HG03457 (cell line): ENCODE results near the gene UBTD1.

Source experiments
- ATAC-seq: cut with Tn5 transposase; IDR thresholded peaks from one replicate; pipeline ENCODE4 v1.9.1; 2021; ENCODE audit warnings: moderate number of reproducible peaks; ENCODE audit not compliant: unreplicated experiment

Gene UBTD1

GRCh38 chr10:97482381-97482780 is 16.3 kb upstream of the UBTD1 start:
- no peak for ATAC-seq

GRCh38 chr10:97483506-97483905 is 15.2 kb upstream of the UBTD1 start:
- no peak for ATAC-seq

DNA sequence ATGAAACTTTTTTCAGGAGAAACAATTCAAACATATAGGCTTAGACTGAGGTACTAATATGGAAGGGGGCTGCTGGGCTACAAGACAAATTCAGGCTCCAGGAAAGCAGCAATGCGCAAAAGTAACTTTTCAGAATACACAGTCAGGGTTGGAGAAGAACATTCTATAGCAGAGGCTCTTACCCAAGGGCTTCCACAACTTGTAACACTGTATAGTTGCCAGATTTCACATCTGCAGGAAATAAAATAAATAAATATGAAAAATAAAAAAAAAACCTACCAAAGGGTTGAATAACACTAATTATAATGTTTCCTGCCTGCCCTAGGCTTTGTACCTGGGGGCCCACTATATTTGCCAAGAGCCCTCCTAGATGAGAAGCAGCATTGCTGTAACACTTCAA is 14.8 kb upstream of the UBTD1 start:
- ATAC-seq, result no peak

- no peak for ATAC-seq
These were observed 13.0 kb upstream of the UBTD1 start for GRCh38 chr10:97485647-97486281.

GRCh38 chr10:97490592-97490991 is 8.1 kb upstream of the UBTD1 start:
- ATAC-seq, result no peak

GRCh38 chr10:97494151-97494550 is 4.6 kb upstream of the UBTD1 start:
- no peak for ATAC-seq

- no peak for ATAC-seq
These were observed 3.7 kb upstream of the UBTD1 start for GRCh38 chr10:97494863-97495506.

DNA sequence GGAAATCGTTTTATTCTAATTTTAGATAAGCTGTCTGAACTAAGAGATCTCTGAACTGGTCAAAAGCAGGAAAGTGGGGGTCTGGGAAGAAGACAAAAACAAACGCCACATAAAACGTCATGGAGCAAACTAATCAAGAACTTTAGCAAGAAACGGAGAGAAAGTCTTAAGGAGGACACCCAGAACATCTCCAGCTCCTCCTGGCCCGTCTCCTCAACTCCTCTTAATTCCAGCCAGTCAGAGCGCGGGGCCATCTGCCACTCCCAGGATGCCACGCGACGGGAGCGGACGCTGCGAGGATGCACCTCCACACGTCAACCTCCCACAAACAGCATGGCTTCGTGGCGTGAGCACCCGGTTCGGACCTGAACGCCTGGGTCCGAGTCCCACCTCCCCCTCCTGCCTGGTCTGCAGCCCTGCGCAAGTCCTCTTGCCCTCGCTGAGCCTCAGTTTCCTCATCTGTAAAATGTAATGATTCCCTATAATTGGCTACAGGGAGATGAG is 1.1 kb upstream of the UBTD1 start:
- no peak for ATAC-seq

DNA sequence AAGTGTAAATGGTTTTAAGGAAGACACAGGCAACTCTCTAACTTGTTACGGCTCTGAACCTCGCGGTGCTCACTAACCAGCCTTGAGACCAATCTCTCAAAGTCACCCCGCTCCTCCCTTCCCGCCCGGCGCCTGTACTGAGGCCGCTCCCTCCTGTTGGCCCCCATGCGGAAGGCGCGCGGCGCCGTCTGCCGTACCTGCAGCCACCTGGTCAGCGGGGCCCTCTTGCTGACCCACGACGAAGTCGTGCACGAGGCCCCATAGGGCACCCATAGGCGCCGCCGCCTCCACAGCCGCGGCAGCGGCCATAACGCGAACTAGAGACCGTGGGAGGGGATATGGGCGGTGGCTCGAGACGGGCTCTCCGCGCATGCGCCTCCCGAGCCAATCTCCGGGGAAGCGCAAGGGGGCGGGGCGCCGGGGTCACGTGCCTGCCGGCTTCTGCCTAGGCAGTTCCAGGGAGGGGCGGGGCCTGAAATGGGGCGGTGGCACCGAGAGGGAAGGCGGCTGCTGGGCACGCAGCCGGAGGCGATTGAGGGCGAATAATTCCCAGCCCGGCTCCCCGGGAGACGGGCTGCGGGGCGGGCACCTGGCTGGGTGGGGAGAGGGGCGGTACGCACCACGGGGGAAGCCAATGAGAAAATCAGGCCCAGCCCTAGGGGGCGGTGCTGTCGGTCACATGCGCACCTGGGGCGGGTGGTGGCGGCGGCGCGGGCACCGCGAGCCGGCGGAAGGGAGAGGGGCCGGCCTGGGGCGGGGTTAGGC is 466 bp upstream of the UBTD1 start, which contains the start of gene MMS19:
Gene MMS19, minus strand, starts transcription at position 347 of the 765 bp plus-strand sequence. Its CDS starts 38 bp downstream, at position 309.
- peak; percentile 84 for ATAC-seq

GRCh38 chr10:97499561-97500296 is 1.0 kb downstream of the UBTD1 start:
- no peak for ATAC-seq

DNA sequence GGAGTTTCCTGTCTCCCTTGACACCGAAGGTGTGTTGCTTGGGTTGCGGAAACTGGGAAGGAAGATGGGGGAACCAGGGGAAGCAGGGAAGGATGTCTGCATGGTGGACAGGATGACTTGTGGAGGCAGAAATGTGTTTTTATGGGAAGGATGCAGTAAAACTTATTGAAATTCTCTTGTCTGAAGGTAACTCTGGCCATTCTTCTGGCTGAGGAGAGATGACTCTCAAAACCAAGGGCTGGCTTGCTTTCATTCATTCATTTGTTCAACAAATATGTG is 1.5 kb downstream of the UBTD1 start:
- no peak for ATAC-seq

- no peak for ATAC-seq
These were observed 4.2 kb downstream of the UBTD1 start for GRCh38 chr10:97502916-97503315.

DNA sequence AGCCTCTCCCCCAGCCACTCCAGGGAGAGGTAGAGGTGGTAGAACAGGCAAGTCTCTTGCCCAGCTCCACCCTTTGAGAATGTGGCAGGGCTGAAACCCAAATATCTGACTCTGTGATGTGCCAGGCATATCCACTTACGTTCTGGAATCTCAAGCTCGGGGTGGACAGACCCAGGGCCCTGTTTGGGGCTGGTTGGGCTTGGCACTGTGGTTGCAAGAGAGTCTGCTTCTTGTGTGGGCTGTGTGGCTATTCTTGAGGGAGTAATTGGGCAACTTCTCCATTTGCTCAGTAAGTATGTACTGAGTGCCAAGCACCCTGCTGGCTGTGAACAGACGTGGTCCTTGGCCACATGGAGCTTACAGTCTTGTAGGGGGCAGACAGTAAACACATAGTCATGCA is 4.7 kb downstream of the UBTD1 start:
- no peak for ATAC-seq

- ATAC-seq, result no peak
These were observed 6.4 kb downstream of the UBTD1 start for GRCh38 chr10:97505152-97505551.

GRCh38 chr10:97506199-97506991 is 7.7 kb downstream of the UBTD1 start:
- no peak for ATAC-seq

GRCh38 chr10:97508342-97508741 is 9.6 kb downstream of the UBTD1 start:
- ATAC-seq, result no peak

DNA sequence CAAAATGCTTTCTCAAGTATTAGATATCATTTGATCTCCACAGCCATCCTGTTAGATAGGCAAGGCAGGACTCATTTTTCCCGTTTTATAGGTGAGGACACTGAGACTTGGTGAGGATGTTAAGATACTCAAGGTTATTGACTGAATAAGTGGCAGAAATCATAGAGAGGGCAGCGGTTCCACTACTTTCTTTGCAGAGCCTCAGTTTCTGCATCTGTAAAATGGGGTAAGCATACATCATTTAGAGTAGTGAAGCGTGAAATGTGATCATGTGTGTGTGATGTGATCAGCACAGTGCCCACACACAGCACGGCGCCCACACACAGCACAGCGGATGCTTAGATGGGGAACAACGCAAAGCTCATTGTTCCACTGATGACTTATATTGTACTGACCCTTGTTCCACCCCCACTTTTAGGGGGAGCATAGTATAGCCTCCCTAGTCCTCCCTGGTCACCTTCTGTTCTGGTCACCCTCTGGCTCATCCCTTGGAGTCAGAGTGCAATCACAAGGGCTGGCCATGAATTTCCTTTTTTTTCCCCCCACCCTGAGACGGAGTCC is 10.5 kb downstream of the UBTD1 start:
- no peak for ATAC-seq

GRCh38 chr10:97510686-97511085 is 12.0 kb downstream of the UBTD1 start:
- no peak for ATAC-seq

GRCh38 chr10:97511711-97512440 is 13.2 kb downstream of the UBTD1 start:
- ATAC-seq, result no peak

- no peak for ATAC-seq
These were observed 14.3 kb downstream of the UBTD1 start for GRCh38 chr10:97512993-97513392.
